ENCODE results near the gene CACNA2D2. TPM values are rescaled to one million over a fixed set of nuclear protein-coding genes. Genes with fewer than 3 reads are reported as not detected.
A peak's percentile ranks its signal among the peaks of the same experiment; 100 is the strongest.

The CACNA2D2 gene
- total and polyA plus RNA-seq, 2 of the 13 experiments (the other 11 are each of a cell fraction or from before 2014, with no cell fraction given): not detected

- TF ChIP-seq GMEB1 (CRISPR knock-in tag; IDR thresholded peaks at IDR 0.05; ENCODE audit: borderline replicate concordance) (peak; percentile 81; the same call in 1 of the 2 replicates), ZSCAN31 (CRISPR knock-in tag; IDR thresholded peaks at IDR 0.05; ENCODE audit: low read depth) (0 out of 2 replicates have a peak, but pooled peaks have one; percentile 49), ZNF558 (CRISPR knock-in tag; IDR thresholded peaks at IDR 0.05; ENCODE audit: borderline replicate concordance) (no peak), SRSF4 (IDR thresholded peaks at IDR 0.05; ENCODE audit: low read depth, low read length, poor library complexity, severe bottlenecking) (no peak), ZNF280B (CRISPR knock-in tag; IDR thresholded peaks at IDR 0.05; ENCODE audit: borderline replicate concordance) (peak; percentile 71; the same call in 1 of the 2 replicates), TARDBP (CRISPR knock-in tag; IDR thresholded peaks at IDR 0.05) (no peak), EEA1 (CRISPR knock-in tag; IDR thresholded peaks at IDR 0.05; ENCODE audit: borderline replicate concordance) (0 out of 2 replicates have a peak, but pooled peaks have one; percentile 32), POLR2A (IDR thresholded peaks at IDR 0.05; ENCODE audit: insufficient read depth in 1 of 2, low read depth in 2 of 2, low read length in 2 of 2) (peak in 1 of 2 experiments; percentile 80; a peak in 2 of 4 replicates), ZNF331 (CRISPR knock-in tag; IDR thresholded peaks at IDR 0.05) (peak; percentile 29; the same call in 1 of the 2 replicates), TEAD3 (CRISPR knock-in tag; optimal IDR thresholded peaks at IDR 0.05; ENCODE audit: borderline replicate concordance) (peak; percentile 62), ZNF569 (CRISPR knock-in tag; IDR thresholded peaks at IDR 0.05; ENCODE audit: borderline replicate concordance) (no peak), ZNF232 (CRISPR knock-in tag; IDR thresholded peaks at IDR 0.05; ENCODE audit: borderline replicate concordance) (peak; percentile 58; the same call in 1 of the 2 replicates), ZNF512B (CRISPR knock-in tag; IDR thresholded peaks at IDR 0.05; ENCODE audit: borderline replicate concordance) (no peak), ZNF784 (CRISPR knock-in tag; IDR thresholded peaks at IDR 0.05; ENCODE audit: borderline replicate concordance) (peak; percentile 33; the same call in 1 of the 2 replicates)
These were observed 175.3 kb downstream of the CACNA2D2 start, which contains the start of gene TUSC2 (continued) for GRCh38 chr3:50327943-50328691.

Measured in HepG2 (cell line).